H1 (cell line): ENCODE results near the gene TSGA10. TPM values are rescaled to one million over a fixed set of nuclear protein-coding genes. Genes with fewer than 3 reads are reported as not detected.

Experiments used
- CHD2 ChIP-seq: IDR thresholded peaks from 2 replicates; pipeline ENCODE4 v1.6.1; 2012; ENCODE audit warnings: low read length, improper control_type of control experiment
- CREB1 ChIP-seq: IDR thresholded peaks from 2 replicates; pipeline ENCODE4 v1.6.1; 2012; ENCODE audit warnings: inconsistent platforms
- GTF2F1 ChIP-seq: IDR thresholded peaks from 2 replicates; pipeline ENCODE4 v1.6.1; 2012; ENCODE audit warnings: low read depth, low read length, improper control_type of control experiment, borderline replicate concordance
- KDM4A ChIP-seq: IDR thresholded peaks from one replicate; pipeline ENCODE4 v1.7.1; 2012; ENCODE audit warnings: low read depth, mild to moderate bottlenecking, moderate library complexity, low read length, inconsistent platforms; ENCODE audit not compliant: severe bottlenecking
- NANOG ChIP-seq: IDR thresholded peaks from 2 replicates; pipeline ENCODE4 v1.6.1; 2011; ENCODE audit warnings: low read length, low read depth, mild to moderate bottlenecking, inconsistent platforms; ENCODE audit not compliant: insufficient read depth, poor library complexity, severe bottlenecking
- NRF1 ChIP-seq: IDR thresholded peaks from 2 replicates; pipeline ENCODE4 v1.6.1; 2011; ENCODE audit warnings: mild to moderate bottlenecking, low read depth, low read length, improper control_type of control experiment
- SIN3A ChIP-seq, 2 experiments: IDR thresholded peaks in 1 of 2; conservative IDR thresholded peaks in 1 of 2; 2 replicates each; pipeline ENCODE4 v1.6.1; 2011 to 2012; ENCODE audit warnings: low read length in 2 of 2, improper control_type of control experiment in 1 of 2, low read depth in 1 of 2, mild to moderate bottlenecking in 1 of 2
- SP2 ChIP-seq: IDR thresholded peaks from 2 replicates; pipeline ENCODE4 v1.6.1; 2012; ENCODE audit warnings: mild to moderate bottlenecking, low read length, inconsistent platforms
- SRF ChIP-seq: IDR thresholded peaks from 2 replicates; pipeline ENCODE4 v1.6.1; 2011; ENCODE audit warnings: mild to moderate bottlenecking, low read depth, low read length, moderate library complexity
- TAF1 ChIP-seq: IDR thresholded peaks from 2 replicates; pipeline ENCODE4 v1.6.1; 2011; ENCODE audit warnings: mild to moderate bottlenecking, low read depth, low read length
- TBP ChIP-seq: IDR thresholded peaks from 2 replicates; pipeline ENCODE4 v1.6.1; 2011; ENCODE audit warnings: low read depth, low read length, improper control_type of control experiment
- TCF12 ChIP-seq: IDR thresholded peaks from 2 replicates; pipeline ENCODE4 v1.6.1; 2011; ENCODE audit warnings: low read depth, mild to moderate bottlenecking, low read length
- polyA plus RNA-seq, 7 experiments: library from polyadenylated mRNA; depleted of rRNA in 3 of 7; stranded (reverse) in 5 of 7; unstranded in 2 of 7; fragments of >200 nt in 5 of 7; fragments of 200-250 nt in 2 of 7; gene quantifications; 1 replicate in 5 of 7; 2 replicates in 1 of 7; 4 replicates in 1 of 7; pipeline versions ENCODE4 v1.2.1 to v1.2.3, GENCODE V29; 2011 to 2013; ENCODE audit warnings: missing spikeins in 2 of 7, mixed read lengths in 2 of 7
- total RNA-seq: library from RNA; stranded (reverse); fragmentation: NEBNext Ultra II Directional; extraction: Animal tissue kit (Norgen Biotek cat#: 25700); gene quantifications from 2 replicates; pipeline ENCODE4 v1.2.1, GENCODE V29; 2021
- TF ChIP-seq, protein P1 (sequence below): IDR thresholded peaks from 2 replicates; pipeline ENCODE4 v1.6.1; 2011; ENCODE audit warnings: low read length, improper control_type of control experiment

TSGA10 gene
- total and polyA plus RNA-seq, 2 of the 8 experiments (the other 6 are each of a cell fraction or from before 2014, with no cell fraction given): 2.2 to 7.4 TPM

DNA sequence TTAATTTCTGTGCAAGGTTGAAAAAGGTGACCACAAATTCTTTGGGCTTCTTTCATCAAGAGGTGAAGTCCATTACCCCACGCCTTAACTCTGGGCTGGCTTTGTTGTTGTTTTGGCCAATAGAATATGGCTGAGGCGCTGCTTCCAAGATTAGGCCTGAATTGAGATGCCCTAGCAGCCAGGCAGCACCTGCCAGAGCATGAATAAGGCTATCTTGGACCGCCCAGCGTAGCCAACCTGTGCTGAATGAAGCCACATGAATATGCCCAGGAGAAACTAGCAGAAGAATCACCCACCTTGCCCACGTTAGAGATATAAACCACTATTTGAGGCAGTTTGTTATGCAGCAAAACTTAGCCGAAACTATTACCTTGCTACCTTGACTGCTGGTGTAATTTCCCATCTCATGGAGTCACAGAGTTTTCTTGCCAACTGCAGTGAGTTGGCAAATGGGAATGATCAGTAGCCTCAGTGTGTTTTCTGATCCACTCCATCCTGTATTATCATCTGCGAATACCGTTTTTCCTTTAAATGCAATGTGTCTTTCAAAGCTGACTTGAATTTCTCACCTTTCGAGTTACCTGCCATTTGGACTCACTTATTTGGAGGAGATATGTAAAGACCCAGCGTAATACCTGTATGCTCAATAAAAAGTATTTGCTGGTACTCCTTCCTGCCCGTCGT, 679 bp downstream of the TSGA10 start (continued):
- TF ChIP-seq GTF2F1 (no peak), NANOG (no peak), SIN3A (conservative IDR thresholded peaks at IDR 0.05 in 1 of 2, IDR thresholded peaks at IDR 0.05 in 1 of 2; ENCODE audit: low read depth in 1 of 2, low read length in 2 of 2) (no peak), CREB1 (no peak), SRF (no peak), SP2 (no peak), TCF12 (no peak), TBP (no peak), CHD2 (no peak), TAF1 (no peak), NRF1 (no peak), KDM4A (no peak)
- TF ChIP-seq, protein P1, sequence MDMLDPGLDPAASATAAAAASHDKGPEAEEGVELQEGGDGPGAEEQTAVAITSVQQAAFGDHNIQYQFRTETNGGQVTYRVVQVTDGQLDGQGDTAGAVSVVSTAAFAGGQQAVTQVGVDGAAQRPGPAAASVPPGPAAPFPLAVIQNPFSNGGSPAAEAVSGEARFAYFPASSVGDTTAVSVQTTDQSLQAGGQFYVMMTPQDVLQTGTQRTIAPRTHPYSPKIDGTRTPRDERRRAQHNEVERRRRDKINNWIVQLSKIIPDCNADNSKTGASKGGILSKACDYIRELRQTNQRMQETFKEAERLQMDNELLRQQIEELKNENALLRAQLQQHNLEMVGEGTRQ: no peak
